Frontal cortex (tissue), 4 donors: Measurements from ENCODE around the gene SOCS1. TPM values are rescaled to one million over a fixed set of nuclear protein-coding genes. Genes with fewer than 3 reads are reported as not detected.

Source experiments
- DNase-seq, 2 donors: peaks; one replicate each; pipeline ENCODE4 v3.0.0; 2012; ENCODE audit warnings: low spot score in 2 of 2
- FAIRE-seq: peaks from 2 replicates; lab custom pipeline; 2012; peaks lifted over from hg19 to GRCh38; lab: Jason Lieb, UNC
- small RNA-seq: library from RNA; depleted of rRNA; stranded (forward); fragments of <200 nt; gene quantifications from one replicate; pipeline ENCODE3, GENCODE V24; 2014
- total RNA-seq: library from RNA; depleted of rRNA; stranded (reverse); fragments of >200 nt; gene quantifications from one replicate; pipeline ENCODE4 v1.2.3, GENCODE V29; 2014
- donor health status: control.
- donor health status: control.
- donor health status: control.

Gene SOCS1
- total RNA-seq, 1 donor from 2014 or later = 0.82 TPM

DNA sequence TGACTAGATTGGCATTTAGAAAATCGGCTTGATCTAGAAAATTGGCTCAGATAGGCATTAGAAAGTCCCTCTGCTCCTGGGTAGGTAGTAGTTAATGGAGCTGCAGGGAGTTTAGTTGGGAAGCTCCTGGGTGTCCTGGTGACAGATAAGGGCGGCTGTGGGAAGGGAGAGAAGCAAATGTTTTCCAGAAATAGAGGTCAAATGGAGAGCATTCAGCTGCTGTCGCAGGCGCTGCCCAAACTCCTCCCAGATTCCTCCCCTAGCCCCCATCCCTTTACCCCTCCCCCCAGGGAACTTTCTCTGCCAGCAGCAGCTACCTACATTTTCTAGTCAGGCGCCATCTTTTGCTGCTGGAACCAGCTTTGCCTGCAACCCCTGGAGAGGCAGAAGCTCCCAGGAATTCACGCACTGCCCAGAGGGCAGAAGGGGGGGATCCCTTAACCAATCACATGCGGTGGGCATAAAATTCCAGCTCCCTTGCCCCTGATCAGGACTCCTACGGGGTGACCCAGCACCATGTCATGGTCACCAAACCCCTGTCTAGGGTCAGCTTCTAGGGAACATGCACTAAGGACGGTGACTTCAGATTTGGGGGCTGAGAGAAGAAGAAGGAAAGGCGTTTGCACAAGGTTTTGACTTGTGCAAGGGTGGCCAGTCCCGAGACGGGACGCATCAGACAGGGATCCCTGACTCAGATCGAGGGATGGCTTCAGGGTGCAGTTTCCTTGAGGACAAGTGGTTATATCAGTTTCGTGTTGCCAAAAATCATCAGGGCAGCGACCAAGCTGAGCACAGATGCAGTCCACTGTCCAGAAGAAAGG, 43.8 kb downstream of the SOCS1 start:
- DNase-seq (no peak), FAIRE-seq (no peak)

DNA sequence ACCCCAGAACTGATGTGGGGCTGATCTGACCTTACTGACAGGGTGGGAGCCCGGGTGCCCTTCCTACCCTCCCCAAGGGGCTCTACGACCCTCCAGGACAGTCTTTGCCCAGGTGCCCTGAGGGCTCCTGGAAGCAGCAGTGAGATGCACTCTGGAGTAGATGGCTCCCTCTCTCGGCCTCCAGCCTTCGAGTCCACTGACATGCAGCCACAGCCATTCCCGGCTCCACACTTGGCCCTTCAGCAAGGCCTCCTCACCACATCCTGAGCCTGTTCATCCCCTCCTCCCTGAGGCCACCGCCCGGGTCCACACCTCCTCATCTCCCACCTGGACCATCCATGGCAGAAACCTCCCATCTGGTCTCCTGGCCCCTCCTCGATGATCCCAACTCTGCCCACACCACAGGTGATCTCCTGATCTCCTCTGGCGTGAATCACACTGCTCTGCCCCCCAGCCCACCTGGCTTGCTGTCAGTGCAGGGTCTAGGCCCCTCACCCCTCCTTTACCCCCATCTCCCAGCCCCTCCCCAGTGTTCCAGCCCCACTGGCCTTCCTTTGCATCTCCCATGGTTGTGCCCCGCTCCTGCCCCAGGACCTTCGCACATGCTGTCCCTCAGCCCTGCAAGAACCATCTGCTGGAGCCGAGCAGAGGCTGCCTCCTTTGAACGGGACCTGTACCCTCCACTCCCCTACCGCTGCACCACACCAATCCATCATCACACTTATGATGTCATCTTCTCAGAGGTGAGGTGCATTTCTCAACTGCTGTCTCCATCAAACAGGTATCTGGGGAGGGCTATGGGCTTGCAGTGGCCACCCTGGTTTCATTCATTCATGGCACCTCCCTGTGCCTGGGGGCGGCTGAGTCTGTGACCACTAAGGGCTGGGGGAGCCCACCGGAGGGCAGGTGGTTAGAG, 44.7 kb downstream of the SOCS1 start:
- DNase-seq = no peak
- FAIRE-seq = no peak

DNA sequence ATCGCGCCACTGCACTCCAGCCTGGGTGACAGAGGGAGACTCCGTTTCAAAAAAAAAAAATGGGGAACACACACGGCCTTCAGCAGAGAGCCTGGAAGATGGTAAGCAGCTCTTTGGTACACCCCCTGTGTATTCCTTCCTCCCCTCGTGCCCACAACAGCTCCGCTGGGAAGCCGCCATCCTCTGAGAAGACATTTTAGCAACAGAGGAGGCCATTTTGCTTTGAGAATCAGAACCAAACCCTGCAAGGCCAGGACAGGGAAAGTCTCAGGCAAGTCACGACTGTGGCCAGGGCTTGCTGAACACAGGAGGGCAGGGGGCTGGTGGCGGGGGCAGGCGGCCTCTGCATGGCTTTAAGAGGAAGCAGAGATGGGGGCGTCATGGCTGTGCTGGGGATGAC, 45.7 kb downstream of the SOCS1 start:
- no peak for FAIRE-seq
- DNase-seq = no peak

DNA sequence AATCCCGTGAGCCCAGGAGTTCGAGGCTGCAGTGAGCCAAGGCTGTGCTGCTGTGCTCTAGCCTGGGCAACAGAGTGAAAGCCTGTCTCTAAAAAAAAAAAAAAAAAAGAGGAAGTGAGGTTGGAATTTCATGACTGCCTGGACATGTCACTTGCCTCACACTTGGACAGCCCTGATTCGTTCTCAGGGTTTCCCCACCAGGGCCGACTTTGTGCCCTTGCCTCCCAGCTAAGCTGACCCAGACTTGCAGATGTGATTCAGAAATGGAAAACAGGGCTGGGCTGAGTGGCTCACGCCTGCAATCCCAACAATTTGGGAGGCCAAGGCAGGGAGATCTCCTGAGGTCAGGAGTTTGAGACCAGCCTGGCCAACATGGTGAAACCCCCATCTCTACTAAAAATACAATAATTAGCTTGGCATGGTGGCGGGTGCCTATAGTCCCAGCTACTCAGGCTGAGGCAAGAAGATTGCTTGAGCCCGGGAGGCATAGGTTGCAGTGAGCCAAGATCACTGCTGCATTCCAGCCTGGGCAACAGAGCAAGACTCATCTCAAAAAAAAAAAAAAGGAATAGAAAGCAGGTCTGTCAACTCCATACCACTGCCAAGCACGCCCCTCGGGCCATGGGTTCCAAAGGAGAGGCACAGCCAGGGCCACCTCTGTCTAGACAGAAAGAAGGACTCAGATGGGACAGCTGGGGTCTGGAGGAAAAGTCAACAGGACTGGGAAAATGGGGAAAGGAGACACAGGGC, 46.9 kb downstream of the SOCS1 start:
- DNase-seq (no peak), FAIRE-seq (no peak)

DNA sequence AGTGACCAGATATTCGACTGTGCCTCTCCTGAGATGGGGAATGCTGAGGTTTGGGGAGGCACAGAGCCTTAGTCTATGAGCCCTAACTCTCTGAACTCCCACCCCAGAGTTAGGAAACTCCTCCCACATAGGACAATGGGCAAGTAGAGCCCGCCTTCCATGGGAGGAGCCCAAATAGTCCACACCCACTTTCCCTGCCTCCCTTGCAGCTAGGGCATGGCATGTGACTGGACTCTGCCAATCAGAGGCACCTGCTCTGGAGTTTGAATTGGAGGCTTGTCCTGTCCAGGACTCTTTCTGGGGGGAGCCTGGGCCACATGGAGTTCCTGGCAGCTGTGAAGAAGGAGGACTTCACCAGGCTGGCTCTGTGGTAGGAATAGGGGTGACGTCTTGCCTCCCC, 48.4 kb downstream of the SOCS1 start:
- FAIRE-seq (no peak), DNase-seq (no peak)

DNA sequence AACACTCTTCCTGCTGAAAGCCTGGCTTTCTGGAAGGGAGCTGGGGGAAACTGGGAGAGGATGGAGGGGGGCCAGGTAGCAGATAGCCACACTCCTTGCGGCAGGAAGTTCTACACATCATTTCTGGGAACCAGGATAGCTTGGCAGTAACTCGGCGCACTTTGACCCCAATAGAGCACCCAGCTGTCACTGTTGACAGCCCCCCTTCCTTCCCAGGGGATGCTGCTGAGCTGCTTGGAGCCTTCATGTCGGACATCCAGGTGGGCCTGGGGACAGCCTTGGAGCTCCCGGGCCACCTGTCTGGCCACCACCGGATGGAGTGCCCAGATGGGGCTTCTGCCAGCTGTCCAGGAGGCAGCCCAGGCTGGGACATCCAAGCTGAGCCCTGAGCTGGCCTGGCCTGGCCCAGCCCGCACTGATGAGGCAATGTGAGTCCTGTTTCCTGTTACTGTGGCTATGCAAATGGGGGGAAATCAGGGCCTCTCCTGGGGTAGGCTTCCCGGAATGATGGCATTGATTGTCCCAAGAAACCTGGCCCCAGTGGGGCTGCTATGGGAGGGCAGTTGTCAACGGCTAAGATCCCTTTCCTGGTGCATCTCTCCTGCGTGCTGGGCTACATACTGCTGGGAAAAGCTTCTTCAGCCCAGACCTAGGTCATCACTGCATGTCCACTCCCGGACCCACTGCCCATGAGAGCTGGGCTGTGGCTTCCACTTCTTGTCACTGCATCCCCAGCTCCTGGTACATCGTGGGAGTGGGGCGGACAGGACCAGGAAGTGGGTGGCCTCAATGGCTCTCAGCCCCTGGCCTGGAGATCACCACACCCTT, 50.0 kb downstream of the SOCS1 start:
- FAIRE-seq = no peak
- no peak for DNase-seq

DNA sequence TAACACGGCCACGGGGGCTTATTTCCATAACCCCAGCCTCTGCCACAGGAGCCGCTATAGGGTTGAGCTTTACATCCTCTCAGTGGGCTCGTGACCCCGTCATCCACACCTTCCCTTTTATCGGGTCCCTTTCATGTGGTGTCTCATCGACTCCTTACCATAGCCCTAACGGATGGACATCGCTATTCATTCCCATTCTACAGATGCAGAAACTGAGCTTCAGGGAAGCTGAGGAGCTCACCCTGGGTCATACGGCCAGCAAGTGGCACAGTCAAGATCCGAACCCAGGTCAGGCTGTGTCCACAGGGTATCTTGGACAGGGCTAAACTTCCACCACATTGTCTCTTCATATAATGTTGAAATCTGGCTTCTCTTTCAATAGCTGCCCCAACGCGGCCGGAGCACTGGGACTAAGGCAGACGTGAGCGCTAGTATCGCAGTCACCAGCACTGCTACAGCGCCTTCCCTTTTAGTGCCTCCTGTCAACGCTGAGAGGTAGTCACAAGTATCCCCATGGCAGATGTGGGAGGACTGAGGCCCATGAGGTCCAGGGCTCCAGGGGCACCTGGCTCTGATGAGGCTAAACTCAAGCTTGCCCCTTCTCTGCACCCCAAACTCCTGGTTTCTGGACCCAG, 50.8 kb downstream of the SOCS1 start:
- no peak for FAIRE-seq
- DNase-seq = no peak

DNA sequence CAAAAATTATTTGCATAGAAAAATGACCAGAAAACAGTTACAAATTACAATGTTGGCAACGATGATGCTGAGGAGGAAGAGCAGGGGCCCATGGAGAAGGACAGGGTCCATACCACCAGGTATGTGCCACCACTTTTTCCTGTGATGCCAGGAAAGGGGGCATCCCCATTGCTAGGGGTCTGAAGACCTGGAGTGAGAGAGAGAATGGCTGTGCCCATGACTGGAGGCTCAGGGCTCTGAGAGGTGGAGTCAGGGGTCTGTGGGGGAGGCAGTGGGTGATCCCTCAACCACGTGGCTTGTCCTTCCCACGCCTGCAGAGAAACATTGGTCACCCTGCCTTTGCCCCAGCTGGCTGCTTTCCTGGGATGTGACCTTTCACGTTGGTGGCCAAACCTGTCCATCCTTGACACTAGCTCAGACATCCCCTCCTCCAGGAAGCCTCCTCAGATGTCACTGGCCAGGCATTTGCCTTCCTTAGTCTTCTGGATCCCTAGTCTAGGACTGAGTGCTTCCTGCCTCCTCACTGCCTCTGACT, 51.4 kb downstream of the SOCS1 start:
- DNase-seq = no peak
- FAIRE-seq = no peak

Small RNA genes within 50 kb of the gene (small RNA-seq; reads per million reads assigned to genes)
- gene RF00554 = not detected

Other genes with a start within 250 kb of the SOCS1 start
- gene TNP2, start 13.1 kb upstream of the SOCS1 start, total RNA-seq = not detected
- gene PRM3, start 17.4 kb upstream of the SOCS1 start, total RNA-seq = not detected
- not detected for gene PRM2, start 20.3 kb upstream of the SOCS1 start, total RNA-seq
- gene PRM1, start 25.1 kb upstream of the SOCS1 start, total RNA-seq = not detected
- gene RMI2, start 89.3 kb upstream of the SOCS1 start, total RNA-seq = 4.5 TPM